Activated CD4-positive, alpha-beta T cell treated with anti-CD3 and anti-CD28 coated beads for 36 hours (primary cell): Measurements from ENCODE around the gene SRSF6. TPM values are rescaled to one million over a fixed set of nuclear protein-coding genes. Genes with fewer than 3 reads are reported as not detected.
"Not testable (repeated sequence)": the region's sequence is repeated elsewhere in the genome, so short reads cannot be mapped to it uniquely, and the experiment has no call there.

ENCODE experiments used
- ATAC-seq: fragments of 200-7000 bp; cut with Tn5 transposase; one replicate; pipeline ENCODE4 v1.10.0; 2021; ENCODE audit warnings: mild to moderate bottlenecking, moderate library complexity
- CTCF ChIA-PET: fragments of 350-600 bp; sonication (Branson Sonifier 250); formaldehyde crosslinking; loops from one replicate; lab custom pipeline; 2021; ENCODE audit warnings: antibody characterized with exemption; lab: Charles Lee
- POLR2A ChIA-PET: fragments of 350-600 bp; sonication (Branson Sonifier 250); formaldehyde crosslinking; loops from one replicate; lab custom pipeline; 2021; ENCODE audit warnings: antibody characterized with exemption, inconsistent platforms; lab: Charles Lee
- DNase-seq: peaks from one replicate; pipeline ENCODE4 v3.0.0-alpha.2; 2020
- H3K27ac Mint-ChIP-seq: one replicate; pipeline ENCODE4 v1.8.0; 2021; ENCODE audit warnings: mixed read lengths
- H3K27me3 Mint-ChIP-seq: one replicate; pipeline ENCODE4 v1.8.0; 2021; ENCODE audit warnings: mixed read lengths
- H3K36me3 Mint-ChIP-seq: one replicate; pipeline ENCODE4 v1.8.0; 2021; ENCODE audit warnings: low read depth, mixed read lengths
- H3K4me1 Mint-ChIP-seq: one replicate; pipeline ENCODE4 v1.8.0; 2021; ENCODE audit warnings: mixed read lengths
- H3K4me3 Mint-ChIP-seq: one replicate; pipeline ENCODE4 v1.8.0; 2021; ENCODE audit warnings: mild to moderate bottlenecking, moderate library complexity, mixed read lengths
- H3K9me3 Mint-ChIP-seq: one replicate; pipeline ENCODE4 v1.8.0; 2021; ENCODE audit warnings: low read depth, mixed read lengths
- intact Hi-C, 2 experiments: fragments of 100-400 bp; cut with DNase I in 1 of 2; cut with micrococcal nuclease in 1 of 2; formaldehyde crosslinking; loops; one replicate each; pipeline versions ENCODE4 v1.14.2 to v1.15.1; 2022 to 2024; cut with DNase I, micrococcal nuclease
- total RNA-seq, 2 experiments: library from RNA; stranded (reverse); gene quantifications; one replicate each; pipeline ENCODE4 v1.2.3, GENCODE V29; 2021

Gene SRSF6
- total RNA-seq, 2 experiments from 2014 or later, result 132 to 135 TPM

GRCh38 chr20:43490038-43490437 lies 32.3 kb downstream of the SRSF6 start:
- no peak for ATAC-seq
- intact Hi-C loops, result no loop called here
- Mint-ChIP-seq H3K36me3 (no peaks in the 10 kb centered on the region), H3K27me3 (peaks cover 4% of the 10 kb centered on the region), H3K4me1 (peaks cover 3% of the 10 kb centered on the region), H3K9me3 (peaks cover 10% of the 10 kb centered on the region), H3K4me3 (no peak overlapping the region), H3K27ac (no peak overlapping the region)
- DNase-seq, result no peak
- ChIA-PET POLR2A (interaction anchor here (0.6 kb wide), 1 partner anchor 101 kb away, joined by 5 read pairs; the partner anchor contains the start of gene IFT52), CTCF (interaction anchor here (1.0 to 1.3 kb wide), 2 partner anchors 10 to 18 kb away, joined by 3 read pairs; no protein-coding TSS in a partner anchor)

GRCh38 chr20:43492101-43492500 lies 34.4 kb downstream of the SRSF6 start:
- POLR2A ChIA-PET, result interaction anchor here (0.9 to 1.1 kb wide), 3 partner anchors 22 to 99 kb away, joined by 3 to 4 read pairs (median 3); partner anchors contain the start of gene IFT52
- Mint-ChIP-seq H3K4me1 (peaks cover 3% of the 10 kb centered on the region), H3K27ac (no peak overlapping the region), H3K27me3 (peaks cover 4% of the 10 kb centered on the region), H3K9me3 (peaks cover 8% of the 10 kb centered on the region), H3K4me3 (no peak overlapping the region), H3K36me3 (no peaks in the 10 kb centered on the region)
- ATAC-seq (peak; percentile 96), DNase-seq (no peak)
- intact Hi-C loops, result loop anchor here in 1 of 2 experiments (1.0 kb wide), 1 partner anchor 34 kb away; no protein-coding TSS in a partner anchor
- CTCF ChIA-PET, result interaction anchor here (0.7 to 1.1 kb wide), 2 partner anchors 45 to 641 kb away, joined by 3 to 4 read pairs; no protein-coding TSS in a partner anchor

GRCh38 chr20:43495388-43495787 lies 37.7 kb downstream of the SRSF6 start:
- no peak overlapping the region for H3K27ac Mint-ChIP-seq
- no peaks in the 10 kb centered on the region for H3K9me3 Mint-ChIP-seq
- intact Hi-C loops, result no loop called here
- H3K36me3 Mint-ChIP-seq, result no peaks in the 10 kb centered on the region
- H3K27me3 Mint-ChIP-seq, result peaks cover 2% of the 10 kb centered on the region
- DNase-seq, result no peak
- no peak for ATAC-seq
- ChIA-PET CTCF (no interaction called here), POLR2A (no interaction called here)
- peaks cover 3% of the 10 kb centered on the region for H3K4me1 Mint-ChIP-seq
- no peak overlapping the region for H3K4me3 Mint-ChIP-seq

GRCh38 chr20:43502021-43502420 lies 44.3 kb downstream of the SRSF6 start:
- POLR2A ChIA-PET, H3K27ac Mint-ChIP-seq, ATAC-seq, H3K36me3 Mint-ChIP-seq, H3K4me1 Mint-ChIP-seq, CTCF ChIA-PET, H3K4me3 Mint-ChIP-seq, H3K9me3 Mint-ChIP-seq, intact Hi-C loops, DNase-seq: not testable (repeated sequence)
- H3K27me3 Mint-ChIP-seq, result peaks cover 20% of the 10 kb centered on the region

- intact Hi-C loops, result no loop called here
- ChIA-PET POLR2A (no interaction called here), CTCF (no interaction called here)
- H3K9me3 Mint-ChIP-seq, result no peaks in the 10 kb centered on the region
- H3K4me3 Mint-ChIP-seq, result no peak overlapping the region
- peaks cover 32% of the 10 kb centered on the region for H3K27me3 Mint-ChIP-seq
- peaks cover 5% of the 10 kb centered on the region for H3K4me1 Mint-ChIP-seq
- H3K36me3 Mint-ChIP-seq, result no peaks in the 10 kb centered on the region
- no peak overlapping the region for H3K27ac Mint-ChIP-seq
- DNase-seq, result no peak
- no peak for ATAC-seq
Measured at GRCh38 chr20:43506238-43506637, 48.5 kb downstream of the SRSF6 start.

GRCh38 chr20:43507150-43508080 lies 49.7 kb downstream of the SRSF6 start, which contains the start of gene L3MBTL1:
TSS of gene L3MBTL1 (plus strand) at chr20:43507697. CDS start at chr20:43513504, 5,807 bp downstream.
- POLR2A ChIA-PET, result no interaction called here
- ATAC-seq (peak; percentile 60), DNase-seq (peak; percentile 28)
- Mint-ChIP-seq H3K9me3 (no peaks in the 10 kb centered on the region), H3K27me3 (peaks cover 32% of the 10 kb centered on the region), H3K4me1 (peaks cover 5% of the 10 kb centered on the region), H3K4me3 (peak within 1 kb of the TSS; percentile 55), H3K36me3 (no peaks in the 10 kb centered on the region), H3K27ac (no peak within 1 kb of the TSS)
- intact Hi-C loops, result no loop called here
- CTCF ChIA-PET, result interaction anchor here (1.3 kb wide), 1 partner anchor 570 kb away, joined by 3 read pairs; no protein-coding TSS in a partner anchor

- CTCF ChIA-PET, result interaction anchor here (0.6 to 1.7 kb wide), 4 partner anchors 8 to 570 kb away, joined by 3 to 4 read pairs (median 4); no protein-coding TSS in a partner anchor
Measured at GRCh38 chr20:43508106-43508505, 50.4 kb downstream of the SRSF6 start.

GRCh38 chr20:43508604-43509040 lies 50.9 kb downstream of the SRSF6 start:
- Mint-ChIP-seq H3K27me3 (peaks cover 29% of the 10 kb centered on the region), H3K36me3 (no peaks in the 10 kb centered on the region), H3K4me1 (peaks cover 5% of the 10 kb centered on the region), H3K27ac (no peak overlapping the region), H3K9me3 (no peaks in the 10 kb centered on the region), H3K4me3 (peak overlapping the region; percentile 55)
- CTCF ChIA-PET, result interaction anchor here (0.6 to 1.7 kb wide), 4 partner anchors 8 to 569 kb away, joined by 3 to 4 read pairs (median 4); no protein-coding TSS in a partner anchor
- POLR2A ChIA-PET, result interaction anchor here (0.6 to 1.2 kb wide), 2 partner anchors 48 to 51 kb away, joined by 3 read pairs; no protein-coding TSS in a partner anchor
- no peak for DNase-seq
- intact Hi-C loops, result no loop called here
- ATAC-seq, result peak; percentile 27

More at GRCh38 chr20:43508106-43508505, 50.4 kb downstream of the SRSF6 start:
- peaks cover 5% of the 10 kb centered on the region for H3K4me1 Mint-ChIP-seq
- peak; percentile 23 for DNase-seq
- no peaks in the 10 kb centered on the region for H3K9me3 Mint-ChIP-seq
- peak; percentile 33 for ATAC-seq
- POLR2A ChIA-PET, result interaction anchor here (0.6 kb wide), 1 partner anchor 49 kb away, joined by 3 read pairs; no protein-coding TSS in a partner anchor
- peak overlapping the region; percentile 55 for H3K4me3 Mint-ChIP-seq
- H3K36me3 Mint-ChIP-seq, result no peaks in the 10 kb centered on the region
- no peak overlapping the region for H3K27ac Mint-ChIP-seq
- peaks cover 29% of the 10 kb centered on the region for H3K27me3 Mint-ChIP-seq
- intact Hi-C loops, result no loop called here

- CTCF ChIA-PET, result interaction anchor here (0.7 to 1.0 kb wide), 2 partner anchors 27 to 152 kb away, joined by 3 read pairs; no protein-coding TSS in a partner anchor
- H3K36me3 Mint-ChIP-seq, result no peaks in the 10 kb centered on the region
- H3K27me3 Mint-ChIP-seq, result peaks cover 14% of the 10 kb centered on the region
- no peak overlapping the region for H3K4me3 Mint-ChIP-seq
- no peak overlapping the region for H3K27ac Mint-ChIP-seq
- no peaks in the 10 kb centered on the region for H3K9me3 Mint-ChIP-seq
- POLR2A ChIA-PET, result no interaction called here
- DNase-seq, result no peak
- peaks cover 11% of the 10 kb centered on the region for H3K4me1 Mint-ChIP-seq
- intact Hi-C loops, result no loop called here
- no peak for ATAC-seq
Measured at GRCh38 chr20:43511879-43512278, 54.2 kb downstream of the SRSF6 start.

GRCh38 chr20:43513372-43513930 lies 55.8 kb downstream of the SRSF6 start:
- intact Hi-C loops, result no loop called here
- H3K36me3 Mint-ChIP-seq, result peaks cover 2% of the 10 kb centered on the region
- ATAC-seq, result no peak
- H3K4me1 Mint-ChIP-seq, result peaks cover 10% of the 10 kb centered on the region
- DNase-seq, result no peak
- ChIA-PET POLR2A (interaction anchor here (1.7 kb wide), 1 partner anchor 56 kb away, joined by 9 read pairs; the partner anchor contains the start of gene SRSF6), CTCF (no interaction called here)
- peak overlapping the region; percentile 47 for H3K27ac Mint-ChIP-seq
- no peaks in the 10 kb centered on the region for H3K9me3 Mint-ChIP-seq
- H3K4me3 Mint-ChIP-seq, result peak overlapping the region; percentile 90
- H3K27me3 Mint-ChIP-seq, result peaks cover 9% of the 10 kb centered on the region
